Activated T-cell treated with anti-CD3 and anti-CD28 coated beads for 4 hours (primary cell): Measurements from ENCODE around the gene CFAP58.

Experiments
- DNase-seq: peaks from one replicate; pipeline ENCODE4 v3.0.0-alpha.2; 2020

Gene CFAP58

GRCh38 chr10:104334965-104335650 lies 18.5 kb upstream of the CFAP58 start:
- DNase-seq, result no peak

GRCh38 chr10:104336821-104337467 lies 16.7 kb upstream of the CFAP58 start:
- no peak for DNase-seq

GRCh38 chr10:104337521-104337984 lies 16.1 kb upstream of the CFAP58 start:
- no peak for DNase-seq

- DNase-seq, result no peak
Measured at GRCh38 chr10:104337985-104338735, 15.5 kb upstream of the CFAP58 start, which contains the start of gene ITPRIP. Gene ITPRIP (minus strand): TSS chr10:104338465. CDS start chr10:104316051, 22,414 bp downstream.

GRCh38 chr10:104339469-104340110 lies 14.0 kb upstream of the CFAP58 start:
- DNase-seq, result no peak

GRCh38 chr10:104340111-104340526 lies 13.5 kb upstream of the CFAP58 start:
- DNase-seq, result no peak

GRCh38 chr10:104340641-104341040 lies 13.0 kb upstream of the CFAP58 start:
- DNase-seq, result no peak

GRCh38 chr10:104342941-104343411 lies 10.7 kb upstream of the CFAP58 start:
- DNase-seq, result no peak

- DNase-seq, result no peak
Measured at GRCh38 chr10:104344219-104344618, 9.4 kb upstream of the CFAP58 start.

GRCh38 chr10:104345515-104345914 lies 8.1 kb upstream of the CFAP58 start:
- DNase-seq, result no peak

GRCh38 chr10:104345941-104346340 lies 7.7 kb upstream of the CFAP58 start:
- no peak for DNase-seq

GRCh38 chr10:104347295-104348045 lies 6.2 kb upstream of the CFAP58 start:
- DNase-seq, result no peak

GRCh38 chr10:104348601-104349000 lies 5.0 kb upstream of the CFAP58 start:
- DNase-seq, result no peak

- no peak for DNase-seq
Measured at GRCh38 chr10:104349623-104350126, 4.0 kb upstream of the CFAP58 start.

- no peak for DNase-seq
Measured at GRCh38 chr10:104350127-104350635, 3.5 kb upstream of the CFAP58 start.

GRCh38 chr10:104351061-104351702 lies 2.5 kb upstream of the CFAP58 start:
- DNase-seq, result no peak

- no peak for DNase-seq
Measured at GRCh38 chr10:104351919-104352318, 1.7 kb upstream of the CFAP58 start.

- DNase-seq, result no peak
Measured at GRCh38 chr10:104359811-104360210, 6.2 kb downstream of the CFAP58 start.

- no peak for DNase-seq
Measured at GRCh38 chr10:104367904-104368303, 14.3 kb downstream of the CFAP58 start.

- no peak for DNase-seq
Measured at GRCh38 chr10:104368381-104368780, 14.7 kb downstream of the CFAP58 start.

GRCh38 chr10:104371753-104372152 lies 18.1 kb downstream of the CFAP58 start:
- no peak for DNase-seq
